Muscle layer of duodenum (tissue), 2 donors: ENCODE results near the gene CDCP2.
"Not testable (repeated sequence)": the region's sequence is repeated elsewhere in the genome, so short reads cannot be mapped to it uniquely, and the experiment has no call there.

Experiments
- H3K27ac ChIP-seq: one replicate; pipeline ENCODE4 v1.7.0; 2013; ENCODE audit warnings: mild to moderate bottlenecking, low read length
- H3K27me3 ChIP-seq: one replicate; pipeline ENCODE4 v1.7.0; 2013; ENCODE audit warnings: low read depth, mild to moderate bottlenecking, control low read depth, low read length
- H3K36me3 ChIP-seq, 2 donors: one replicate each; pipeline ENCODE4 v1.7.0; 2013; ENCODE audit warnings: low read length in 2 of 2, control low read depth in 1 of 2, mild to moderate bottlenecking in 1 of 2; ENCODE audit not compliant: insufficient read depth in 2 of 2, control insufficient read depth in 1 of 2
- H3K4me1 ChIP-seq, 2 donors: one replicate each; pipeline ENCODE4 v1.7.0; 2013; ENCODE audit warnings: low read length in 2 of 2, mild to moderate bottlenecking in 2 of 2, control low read depth in 1 of 2, moderate library complexity in 1 of 2; ENCODE audit not compliant: insufficient read depth in 2 of 2, control insufficient read depth in 1 of 2
- H3K4me3 ChIP-seq, 2 donors: one replicate each; pipeline ENCODE4 v1.7.0; 2013; ENCODE audit warnings: low read length in 2 of 2, low read depth in 1 of 2, mild to moderate bottlenecking in 1 of 2
- H3K9me3 ChIP-seq, 2 donors: one replicate each; pipeline ENCODE4 v1.7.0; 2013; ENCODE audit warnings: low read length in 2 of 2, control low read depth in 1 of 2, mild to moderate bottlenecking in 1 of 2; ENCODE audit not compliant: control insufficient read depth in 1 of 2
- donor health status: healthy.

CDCP2 gene

DNA sequence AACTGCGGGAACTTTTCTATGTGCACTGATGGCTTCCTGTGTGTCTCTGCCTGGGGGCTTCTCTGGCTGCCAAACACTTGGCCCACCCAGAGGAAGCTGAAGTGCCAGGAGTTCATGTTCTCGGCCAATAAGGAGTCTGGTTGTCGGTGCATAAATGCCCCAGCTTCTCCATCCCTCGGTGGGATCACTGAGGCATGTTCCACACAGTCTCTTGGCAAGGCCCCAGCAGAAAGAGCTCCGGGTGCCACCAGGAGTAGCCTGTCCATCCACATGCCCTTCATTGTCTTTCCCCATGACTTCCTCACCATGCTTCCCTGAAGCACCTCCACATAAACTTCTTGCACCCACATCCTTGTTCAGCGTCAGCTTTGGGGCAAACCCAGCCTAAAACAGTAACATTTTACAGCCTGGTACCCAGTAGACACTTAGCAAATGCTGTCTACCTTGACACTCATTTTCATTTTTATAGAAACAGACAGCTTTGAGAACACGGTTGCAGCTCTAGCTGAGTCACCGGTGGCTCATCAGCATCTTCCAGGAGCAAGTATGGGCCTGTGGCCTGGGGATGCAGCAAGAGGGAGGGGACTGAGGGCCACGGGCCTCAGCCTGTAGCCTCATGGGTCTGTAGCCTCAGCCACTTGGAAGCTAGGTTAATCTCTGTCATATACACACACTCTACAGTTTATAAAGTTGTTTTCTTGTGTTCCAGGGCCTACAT lies 14.8 kb upstream of the CDCP2 start:
- Histone ChIP-seq H3K27me3 (no peaks in the 10 kb centered on the region), H3K36me3 (no peaks in the 10 kb centered on the region), H3K27ac (no peak overlapping the region), H3K4me1 (no peaks in the 10 kb centered on the region), H3K4me3 (no peak overlapping the region), H3K9me3 (no peaks in the 10 kb centered on the region)

DNA sequence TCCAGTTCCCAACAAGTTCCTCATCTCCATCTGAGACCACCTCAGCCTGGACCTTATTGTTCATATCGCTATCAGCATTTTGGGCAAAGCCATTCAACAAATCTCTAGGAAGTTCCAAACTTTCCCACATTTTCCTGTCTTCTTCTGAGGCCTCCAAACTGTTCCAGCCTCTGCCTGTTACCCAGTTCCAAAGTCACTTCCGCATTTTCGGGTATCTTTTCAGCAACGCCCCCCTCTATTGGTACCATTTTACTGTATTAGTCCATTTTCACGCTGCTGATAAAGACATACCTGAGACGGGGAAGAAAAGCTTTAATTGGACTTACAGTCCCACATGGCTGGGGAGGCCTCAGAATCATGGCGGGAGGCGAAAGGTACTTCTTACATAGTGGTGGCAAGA lies 13.6 kb upstream of the CDCP2 start:
- not testable (repeated sequence) for H3K27ac ChIP-seq, H3K9me3 ChIP-seq, H3K36me3 ChIP-seq, H3K27me3 ChIP-seq, H3K4me3 ChIP-seq, H3K4me1 ChIP-seq

DNA sequence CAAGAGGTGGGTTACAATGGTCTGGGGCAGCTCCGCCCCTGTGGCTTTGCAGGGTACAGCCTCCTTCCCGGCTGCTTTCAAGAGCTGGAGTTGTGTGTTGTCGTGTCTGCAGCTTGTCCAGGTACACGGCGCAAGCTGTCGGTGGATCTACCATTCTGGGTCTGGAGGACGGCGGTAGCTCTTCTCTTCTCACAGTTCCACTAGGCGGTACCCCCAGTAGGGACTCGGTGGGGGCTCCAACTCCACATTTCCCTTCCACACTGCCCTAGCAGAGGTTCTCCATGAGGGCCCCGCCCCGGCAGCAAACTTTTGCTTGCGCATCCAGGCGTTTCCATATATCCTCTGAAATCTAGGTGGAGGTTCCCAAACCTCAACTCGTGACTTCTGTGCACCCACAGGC lies 12.3 kb upstream of the CDCP2 start:
- Histone ChIP-seq H3K9me3 (no peaks in the 10 kb centered on the region), H3K36me3 (no peaks in the 10 kb centered on the region), H3K4me3 (no peak overlapping the region)

DNA sequence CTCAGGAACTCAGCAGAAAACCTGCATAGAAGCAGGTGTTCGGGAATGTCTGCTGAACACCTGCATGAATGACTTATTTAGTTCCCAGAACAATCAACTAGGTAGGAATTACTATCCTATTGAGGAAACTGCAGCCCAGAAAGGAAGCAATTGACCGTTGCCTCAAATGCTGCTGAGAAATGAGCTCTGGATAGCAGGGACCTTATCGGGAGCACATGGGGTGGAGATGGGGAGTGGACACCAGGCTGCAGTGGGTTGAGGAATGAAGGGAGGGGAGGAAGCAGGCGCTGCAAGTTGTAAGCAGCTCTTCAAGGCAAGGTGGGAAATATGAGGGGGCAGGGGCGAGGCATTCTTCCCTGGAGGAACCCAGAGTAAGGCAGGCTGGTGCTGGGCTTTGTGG lies 10.8 kb upstream of the CDCP2 start:
- Histone ChIP-seq H3K27ac (no peak overlapping the region), H3K27me3 (no peaks in the 10 kb centered on the region), H3K4me3 (no peak overlapping the region), H3K36me3 (no peaks in the 10 kb centered on the region), H3K9me3 (no peaks in the 10 kb centered on the region), H3K4me1 (no peaks in the 10 kb centered on the region)

More for the DNA sequence above, 12.3 kb upstream of the CDCP2 start:
- no peak overlapping the region for H3K27ac ChIP-seq
- H3K27me3 ChIP-seq, result no peaks in the 10 kb centered on the region
- H3K4me1 ChIP-seq, result no peaks in the 10 kb centered on the region

DNA sequence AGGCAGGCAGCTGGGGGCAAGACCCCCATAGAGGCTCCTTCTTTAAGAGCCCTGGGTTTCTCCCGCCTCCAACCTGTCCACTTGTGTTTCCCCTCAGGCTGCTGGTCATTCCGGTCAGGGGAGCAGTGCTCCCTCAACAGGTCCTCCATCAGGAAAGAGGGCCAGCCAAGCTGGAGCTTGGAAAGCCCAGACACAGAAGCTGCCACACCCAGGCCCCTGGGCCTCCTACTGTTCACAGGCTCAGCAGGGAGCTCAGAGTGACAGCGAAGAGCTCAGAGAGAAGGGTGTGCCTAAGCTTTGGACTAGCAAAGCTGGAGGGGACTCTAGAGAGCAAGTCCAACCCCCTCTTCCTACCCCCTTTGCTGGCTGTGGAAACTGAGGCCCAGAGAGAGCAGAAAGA lies 10.3 kb upstream of the CDCP2 start:
- H3K36me3 ChIP-seq, result no peaks in the 10 kb centered on the region
- no peak overlapping the region for H3K4me3 ChIP-seq
- H3K27ac ChIP-seq, result no peak overlapping the region
- H3K27me3 ChIP-seq, result no peaks in the 10 kb centered on the region
- H3K4me1 ChIP-seq, result no peaks in the 10 kb centered on the region
- H3K9me3 ChIP-seq, result no peaks in the 10 kb centered on the region

DNA sequence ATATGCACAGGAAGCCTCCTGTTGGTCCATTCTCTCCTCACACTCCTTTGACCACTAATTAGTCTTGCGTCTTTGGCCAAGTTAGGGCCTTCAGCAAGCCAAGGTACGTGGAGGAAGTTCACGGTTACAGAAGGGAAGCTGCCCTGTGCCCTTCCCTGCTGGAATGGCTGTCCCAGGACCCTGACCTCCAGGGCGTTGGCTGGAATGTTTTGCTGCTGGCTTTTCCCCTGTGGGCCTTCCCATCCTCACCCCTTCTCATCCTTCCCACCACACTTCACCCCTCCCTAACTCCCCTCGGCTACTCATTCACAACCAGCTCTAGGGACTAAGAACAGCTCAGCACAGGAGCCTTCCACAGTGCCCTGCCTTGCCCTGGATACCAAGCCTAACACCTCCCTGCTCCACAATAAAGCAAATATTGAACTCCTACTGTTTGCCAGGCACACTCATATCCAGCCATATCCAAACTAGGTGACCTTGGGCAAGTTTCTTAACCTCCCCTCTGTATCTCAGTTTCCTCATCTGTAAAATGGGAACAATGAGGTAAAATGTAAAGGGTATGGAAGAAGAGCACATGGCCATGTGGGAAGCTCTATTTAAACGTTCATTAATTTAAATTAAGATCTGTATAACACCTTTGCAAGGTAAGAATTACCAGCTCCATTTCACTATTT lies 8.8 kb upstream of the CDCP2 start:
- Histone ChIP-seq H3K36me3 (no peaks in the 10 kb centered on the region), H3K9me3 (no peaks in the 10 kb centered on the region), H3K4me1 (no peaks in the 10 kb centered on the region), H3K27me3 (no peaks in the 10 kb centered on the region), H3K4me3 (no peak overlapping the region), H3K27ac (no peak overlapping the region)

DNA sequence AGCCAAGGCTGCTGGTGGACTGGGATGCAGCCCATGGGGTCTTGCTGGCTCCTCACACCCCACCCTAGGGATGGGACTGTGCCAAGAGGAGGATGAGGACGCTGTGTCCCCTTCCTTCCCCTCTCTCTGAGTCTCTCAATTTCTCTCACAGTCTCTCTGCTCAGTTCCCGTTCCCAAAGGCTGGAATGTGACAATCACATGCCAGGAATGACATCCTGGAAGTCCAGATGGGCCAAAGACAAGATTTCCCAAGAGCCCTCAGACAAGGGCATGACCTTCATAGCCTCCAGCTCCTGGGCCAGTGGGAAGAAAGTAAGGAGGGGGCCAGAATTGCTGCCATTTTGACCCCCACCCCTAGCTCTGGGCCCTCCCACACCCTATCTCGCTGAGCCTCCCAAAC lies 7.6 kb upstream of the CDCP2 start:
- no peaks in the 10 kb centered on the region for H3K4me1 ChIP-seq
- H3K27ac ChIP-seq, result no peak overlapping the region
- H3K9me3 ChIP-seq, result no peaks in the 10 kb centered on the region
- H3K36me3 ChIP-seq, result no peaks in the 10 kb centered on the region
- H3K4me3 ChIP-seq, result no peak overlapping the region
- H3K27me3 ChIP-seq, result no peaks in the 10 kb centered on the region

DNA sequence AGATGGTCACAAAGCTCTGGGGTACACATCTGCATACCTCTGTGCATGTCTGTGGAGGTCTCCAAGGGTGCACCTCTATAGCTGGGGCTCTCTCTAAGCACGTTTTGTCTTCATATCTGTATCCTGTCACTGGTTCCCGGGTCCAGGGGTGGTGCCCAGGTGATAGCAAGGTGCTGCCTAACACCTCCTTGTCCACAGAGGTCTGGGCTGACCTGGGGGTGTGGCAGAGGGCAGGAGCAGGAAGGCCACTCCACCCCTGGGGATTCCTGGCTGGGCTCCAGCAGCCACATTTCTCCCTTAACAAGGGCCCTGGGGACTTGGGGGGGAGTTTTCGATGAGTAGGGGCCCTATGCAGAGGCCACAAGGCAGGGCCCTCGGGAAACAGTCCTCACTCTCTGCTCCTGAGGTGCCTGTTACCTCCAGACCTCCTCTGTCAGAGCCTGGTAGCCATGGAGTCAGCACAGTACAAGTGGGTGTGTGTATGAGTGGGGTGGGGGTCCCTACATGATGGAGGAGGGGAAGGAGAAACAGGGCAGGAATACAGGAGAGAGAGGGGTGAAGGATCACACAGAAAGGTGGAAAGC lies 7.0 kb upstream of the CDCP2 start:
- Histone ChIP-seq H3K27me3 (no peaks in the 10 kb centered on the region), H3K36me3 (no peaks in the 10 kb centered on the region), H3K27ac (no peak overlapping the region), H3K4me3 (no peak overlapping the region), H3K4me1 (no peaks in the 10 kb centered on the region), H3K9me3 (no peaks in the 10 kb centered on the region)

DNA sequence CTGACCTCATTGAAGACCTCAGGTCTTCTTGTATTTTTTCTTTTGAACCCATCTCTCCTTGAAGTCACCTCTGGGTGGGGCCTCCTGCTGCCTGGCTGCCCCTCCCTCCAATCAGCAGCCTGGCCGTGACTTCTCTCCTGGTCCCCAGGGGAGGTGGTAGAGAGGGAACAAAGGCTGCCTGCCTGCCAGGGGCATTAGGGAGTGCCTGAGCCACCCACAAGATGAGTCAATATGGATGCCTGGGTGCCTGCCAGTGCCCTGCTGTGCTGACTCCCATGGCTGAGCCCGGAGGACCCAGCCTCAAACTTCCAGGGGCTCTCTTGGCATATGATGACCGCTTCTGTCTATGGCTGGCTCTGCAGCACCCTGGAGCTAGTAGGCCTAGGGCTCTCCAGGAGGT lies 5.3 kb upstream of the CDCP2 start:
- no peaks in the 10 kb centered on the region for H3K4me1 ChIP-seq
- H3K27me3 ChIP-seq, result no peaks in the 10 kb centered on the region
- no peaks in the 10 kb centered on the region for H3K9me3 ChIP-seq
- H3K36me3 ChIP-seq, result no peaks in the 10 kb centered on the region
- H3K4me3 ChIP-seq, result no peak overlapping the region
- no peak overlapping the region for H3K27ac ChIP-seq

DNA sequence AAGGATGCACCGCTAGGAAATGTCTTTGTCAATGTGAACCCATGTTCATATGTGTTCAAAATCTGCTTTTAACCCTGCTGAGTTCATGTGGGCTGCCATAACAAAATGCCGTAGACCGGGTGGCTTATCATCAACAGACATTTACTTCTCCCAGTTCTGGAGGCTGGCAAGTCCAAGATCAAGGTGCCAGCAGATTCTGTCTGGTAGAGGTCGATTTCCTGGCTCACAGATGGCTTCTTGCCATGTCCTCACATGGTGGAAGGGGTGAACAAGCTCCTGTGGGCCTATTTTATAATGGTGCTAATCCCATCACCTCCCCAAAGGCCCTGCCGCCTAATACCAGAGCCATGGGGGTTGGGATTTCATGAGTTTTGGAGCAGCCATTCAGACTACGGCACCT lies 4.6 kb upstream of the CDCP2 start:
- Histone ChIP-seq H3K27ac (no peak overlapping the region), H3K27me3 (no peaks in the 10 kb centered on the region), H3K36me3 (no peaks in the 10 kb centered on the region), H3K9me3 (no peaks in the 10 kb centered on the region), H3K4me1 (no peaks in the 10 kb centered on the region), H3K4me3 (no peak overlapping the region)

DNA sequence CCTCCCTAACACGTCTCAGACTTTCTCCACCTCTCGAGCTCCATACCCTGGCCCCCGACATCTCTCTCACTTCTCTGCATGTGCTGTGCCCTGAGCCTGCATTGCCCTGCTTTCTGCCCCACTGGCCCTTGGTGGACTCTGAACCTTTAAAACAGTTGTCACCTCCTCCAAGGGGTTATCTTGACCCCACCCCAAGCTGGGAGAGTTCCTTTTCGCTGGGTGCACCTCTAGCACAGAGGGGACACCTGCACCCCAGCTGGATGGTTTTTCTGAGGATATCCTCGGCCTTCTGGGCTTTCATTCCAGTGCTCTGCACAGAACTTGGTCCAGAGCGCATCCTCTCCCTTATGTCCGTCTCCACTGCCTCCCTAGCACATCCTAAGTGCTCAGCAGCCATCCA lies 4.2 kb upstream of the CDCP2 start:
- Histone ChIP-seq H3K4me1 (no peaks in the 10 kb centered on the region), H3K4me3 (no peak overlapping the region), H3K9me3 (no peaks in the 10 kb centered on the region), H3K27ac (no peak overlapping the region), H3K36me3 (no peaks in the 10 kb centered on the region), H3K27me3 (no peaks in the 10 kb centered on the region)
